MV-4-11 (cell line): ENCODE measurements around the gene MAMDC4.
"Not testable (repeated sequence)": the region's sequence is repeated elsewhere in the genome, so short reads cannot be mapped to it uniquely, and the experiment has no call there.

Source experiments
- DNase-seq: peaks from one replicate; lab custom pipeline; 2025; lab: John Stamatoyannopoulos, UW

The MAMDC4 gene

DNA sequence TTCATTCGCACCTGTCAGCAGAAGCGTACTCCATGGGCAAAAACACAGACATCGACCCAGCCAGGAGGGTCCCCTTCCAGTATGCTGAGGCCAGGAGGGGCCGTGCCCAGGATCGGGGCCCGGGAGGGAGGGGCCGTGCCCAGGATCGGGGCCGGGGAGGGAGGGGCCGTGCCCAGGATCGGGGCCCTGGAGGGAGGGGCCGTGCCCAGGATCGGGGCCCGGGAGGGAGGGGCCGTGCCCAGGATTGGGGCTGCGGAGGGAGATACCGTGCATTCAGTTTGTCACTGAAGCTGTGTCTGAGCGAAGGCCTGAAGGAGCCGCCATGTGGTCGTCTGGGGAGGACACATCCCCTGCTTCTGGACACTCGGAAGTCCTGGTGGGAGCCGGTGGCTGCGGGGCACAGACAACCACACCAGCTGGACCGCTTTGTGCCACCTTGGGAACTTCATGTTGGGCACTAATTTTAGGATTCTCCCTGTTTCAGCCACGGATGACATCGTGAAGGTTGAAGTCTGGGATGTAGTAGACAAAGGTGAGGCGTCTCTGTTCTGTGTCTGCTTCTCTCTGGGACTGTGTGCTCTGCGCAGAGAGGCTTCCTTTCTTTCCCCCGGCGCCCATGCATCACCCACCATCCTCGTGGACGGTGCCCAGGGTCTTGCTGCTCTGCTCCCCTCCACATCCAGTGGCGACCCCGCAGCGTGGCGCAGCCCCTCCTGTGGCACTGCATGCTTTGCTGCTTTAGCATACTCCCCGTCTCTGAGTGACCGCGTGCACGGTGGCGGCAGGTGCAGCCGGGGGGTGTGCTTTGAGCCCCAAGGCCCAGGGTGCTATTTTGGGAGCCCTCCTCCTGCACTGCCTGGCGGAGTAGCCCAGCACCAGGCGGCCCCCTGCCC lies 26.6 kb upstream of the MAMDC4 start:
- DNase-seq = no peak

DNA sequence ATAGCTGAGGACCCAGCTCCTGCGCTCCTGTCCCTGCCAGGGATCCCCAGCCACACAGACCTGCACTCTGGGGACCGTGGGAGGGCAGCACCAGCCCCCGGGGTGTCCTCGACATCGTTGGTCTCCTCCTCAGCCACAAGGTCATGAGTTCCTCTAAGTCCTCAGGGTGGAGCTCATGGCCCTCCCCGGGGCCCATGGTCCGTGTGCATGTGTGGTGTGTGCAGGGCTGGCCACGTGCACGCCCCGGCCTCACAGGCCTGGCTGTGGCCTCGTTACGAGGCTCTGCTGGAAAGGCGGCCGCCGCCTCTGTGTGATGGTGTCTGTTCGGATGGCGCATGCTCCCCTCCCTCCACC lies 26.0 kb upstream of the MAMDC4 start:
- DNase-seq = no peak

DNA sequence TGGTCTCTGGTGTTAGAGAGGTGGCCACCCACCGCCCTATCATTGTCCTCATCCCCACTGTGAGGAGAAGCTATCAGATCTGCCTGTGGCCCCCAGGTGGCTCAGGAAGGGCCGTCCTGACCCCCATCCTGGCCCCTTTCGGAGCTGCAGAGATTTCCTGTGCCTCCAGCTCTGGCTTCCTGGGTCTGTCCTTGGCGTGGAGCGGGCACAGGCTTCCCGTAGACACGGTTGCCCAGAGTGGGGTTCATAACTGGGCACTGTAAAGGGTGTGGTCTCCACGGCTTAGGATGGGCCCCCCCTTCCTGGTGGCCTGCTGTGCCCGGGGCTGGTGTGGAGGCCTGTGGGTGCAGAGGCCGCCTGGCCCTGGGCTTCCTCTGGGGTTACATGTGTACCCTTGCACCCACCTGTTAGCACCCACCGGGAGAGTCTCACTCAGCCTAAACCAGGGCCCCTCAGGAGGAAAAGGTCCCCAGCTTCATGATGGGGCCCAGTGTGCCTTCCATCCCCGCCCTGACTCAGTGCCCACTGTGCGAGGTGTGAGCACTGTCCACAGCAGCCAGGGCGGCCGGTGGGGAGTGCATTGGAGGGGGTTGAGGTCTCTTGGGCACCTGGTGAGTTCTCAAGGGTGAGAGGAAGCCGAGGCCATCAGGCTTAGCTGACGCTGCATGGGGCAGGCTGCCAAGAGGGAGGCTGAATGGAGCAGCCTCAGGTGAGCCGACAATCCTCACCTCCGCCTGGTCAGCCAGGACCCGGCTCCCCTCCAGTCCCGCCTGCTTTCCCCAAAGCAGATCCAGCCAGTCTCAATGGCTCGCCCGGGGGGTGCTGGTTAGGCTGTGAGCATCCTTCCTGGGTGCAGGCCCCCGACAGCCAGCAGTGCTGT lies 25.2 kb upstream of the MAMDC4 start:
- no peak for DNase-seq

GRCh38 chr9:136827794-136828473 lies 24.2 kb upstream of the MAMDC4 start:
- no peak for DNase-seq

DNA sequence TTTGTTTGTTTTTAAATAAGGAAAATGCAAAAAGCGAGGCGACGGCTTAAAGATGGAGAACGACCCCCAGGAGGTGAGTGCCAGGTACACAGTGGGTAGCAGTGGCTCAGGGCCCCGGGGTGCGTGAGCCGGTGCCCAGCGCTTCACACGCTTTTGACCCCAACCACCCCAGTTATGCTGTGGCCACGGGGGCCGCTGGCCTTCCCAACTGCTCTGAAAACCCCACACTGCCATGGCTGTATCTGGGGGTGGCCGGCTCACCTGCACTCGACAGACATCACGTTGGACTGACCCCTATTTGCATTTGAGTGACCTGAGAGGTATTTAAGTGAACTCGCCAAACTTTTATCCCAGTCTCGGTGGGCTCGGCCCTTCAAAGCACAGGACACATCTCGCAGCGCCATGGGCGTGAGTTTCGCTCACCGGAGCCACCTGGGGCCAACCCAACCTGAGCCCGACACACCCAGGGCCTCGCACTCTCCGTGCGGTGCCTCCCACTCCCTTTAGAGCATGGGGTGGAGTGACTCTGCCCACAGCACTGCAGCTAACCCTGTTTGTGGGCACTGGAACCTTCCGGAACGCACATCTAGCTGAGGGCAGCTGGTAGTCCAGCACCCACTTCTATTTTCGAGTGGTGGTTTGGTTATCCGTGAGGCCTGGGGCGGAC lies 23.5 kb upstream of the MAMDC4 start:
- DNase-seq = no peak

DNA sequence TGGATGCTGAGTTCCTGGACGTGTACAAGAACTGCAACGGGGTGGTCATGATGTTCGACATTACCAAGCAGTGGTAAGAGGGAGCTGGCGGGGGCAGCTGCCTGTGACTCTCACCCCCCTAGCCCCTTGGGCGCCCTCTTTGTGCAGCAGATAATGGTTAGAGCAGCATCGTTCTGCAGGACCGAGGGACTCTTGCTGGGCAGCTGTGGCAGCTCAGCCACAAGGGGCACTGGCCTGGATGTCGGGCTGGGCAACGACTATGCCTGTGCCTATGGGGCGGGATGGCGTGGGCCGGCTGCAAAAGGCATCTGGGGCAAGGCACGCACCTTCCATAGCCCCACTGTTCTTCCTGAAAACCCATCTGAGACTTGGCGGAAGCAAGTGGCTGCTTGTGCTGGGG lies 22.7 kb upstream of the MAMDC4 start:
- DNase-seq = no peak

GRCh38 chr9:136829981-136830885 lies 21.9 kb upstream of the MAMDC4 start:
- DNase-seq = no peak

DNA sequence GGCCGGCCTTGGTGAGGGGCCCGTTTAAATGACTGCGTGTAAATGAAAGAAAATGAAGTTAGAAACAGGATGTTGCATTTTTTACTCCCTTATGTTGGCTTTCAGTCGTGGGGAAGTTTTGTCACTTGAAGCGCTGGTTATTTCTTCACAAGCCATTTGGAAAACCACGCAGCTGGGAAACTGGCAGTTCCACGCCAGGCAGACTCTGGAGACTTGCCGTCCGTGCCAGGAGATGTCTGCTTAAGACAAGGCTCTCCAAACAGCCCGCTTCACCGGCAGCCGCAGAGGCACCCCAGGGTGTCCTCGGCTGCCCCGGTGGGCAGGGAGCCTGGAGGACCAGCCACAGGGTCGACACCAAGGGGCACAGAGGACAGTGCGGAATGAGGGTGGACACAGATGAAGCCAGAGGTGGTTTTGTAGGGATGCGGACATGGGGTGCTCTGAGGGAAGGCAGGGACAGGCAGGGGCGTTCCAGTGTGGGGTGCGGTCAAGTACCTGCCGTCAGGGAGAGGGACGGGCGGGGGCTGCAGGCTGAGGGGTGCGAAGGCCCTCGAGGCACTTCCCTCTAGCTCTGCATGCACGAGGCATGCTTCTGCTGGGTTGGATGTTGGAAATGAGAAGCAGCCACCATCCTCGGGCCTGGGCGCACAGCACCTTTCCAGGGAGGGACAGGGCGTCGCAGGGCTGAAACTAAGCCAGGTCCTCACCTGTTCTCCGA lies 21.0 kb upstream of the MAMDC4 start:
- peak; percentile 33 for DNase-seq

DNA sequence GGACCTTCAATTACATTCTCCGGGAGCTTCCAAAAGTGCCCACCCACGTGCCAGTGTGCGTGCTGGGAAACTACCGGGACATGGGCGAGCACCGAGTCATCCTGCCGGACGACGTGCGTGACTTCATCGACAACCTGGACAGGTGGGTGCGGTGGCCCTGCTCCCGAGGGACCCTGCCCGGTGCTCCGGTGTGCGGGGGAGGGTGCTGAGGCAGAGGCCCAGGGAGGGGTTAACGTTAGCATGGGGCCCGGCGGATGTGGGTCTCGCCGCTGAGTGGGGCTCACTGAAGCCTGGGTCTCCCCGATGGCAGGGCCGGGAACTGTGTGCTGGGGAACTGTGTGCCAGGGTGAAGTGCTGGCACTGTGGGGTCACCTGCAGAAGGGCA lies 20.4 kb upstream of the MAMDC4 start:
- DNase-seq = no peak

DNA sequence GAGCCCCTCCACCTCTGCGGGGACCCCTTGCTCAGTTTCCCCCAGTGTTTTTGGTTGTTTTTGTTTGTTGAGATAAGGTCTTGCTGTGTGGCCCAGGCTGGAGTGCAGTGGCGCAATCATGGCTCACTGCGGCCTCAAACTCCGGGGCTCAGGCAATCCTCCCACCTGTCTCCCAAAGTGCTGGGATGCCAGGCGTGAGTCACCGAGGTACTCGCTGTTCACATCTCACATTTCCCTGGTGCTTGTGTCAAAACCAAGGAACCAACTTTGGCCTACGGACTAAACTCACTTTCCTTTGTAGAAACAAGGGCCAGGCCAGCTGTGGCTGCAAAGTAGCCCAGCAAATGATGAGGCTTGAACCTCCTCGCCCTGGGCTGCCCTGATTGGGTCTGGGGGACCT lies 19.6 kb upstream of the MAMDC4 start:
- no peak for DNase-seq

DNA sequence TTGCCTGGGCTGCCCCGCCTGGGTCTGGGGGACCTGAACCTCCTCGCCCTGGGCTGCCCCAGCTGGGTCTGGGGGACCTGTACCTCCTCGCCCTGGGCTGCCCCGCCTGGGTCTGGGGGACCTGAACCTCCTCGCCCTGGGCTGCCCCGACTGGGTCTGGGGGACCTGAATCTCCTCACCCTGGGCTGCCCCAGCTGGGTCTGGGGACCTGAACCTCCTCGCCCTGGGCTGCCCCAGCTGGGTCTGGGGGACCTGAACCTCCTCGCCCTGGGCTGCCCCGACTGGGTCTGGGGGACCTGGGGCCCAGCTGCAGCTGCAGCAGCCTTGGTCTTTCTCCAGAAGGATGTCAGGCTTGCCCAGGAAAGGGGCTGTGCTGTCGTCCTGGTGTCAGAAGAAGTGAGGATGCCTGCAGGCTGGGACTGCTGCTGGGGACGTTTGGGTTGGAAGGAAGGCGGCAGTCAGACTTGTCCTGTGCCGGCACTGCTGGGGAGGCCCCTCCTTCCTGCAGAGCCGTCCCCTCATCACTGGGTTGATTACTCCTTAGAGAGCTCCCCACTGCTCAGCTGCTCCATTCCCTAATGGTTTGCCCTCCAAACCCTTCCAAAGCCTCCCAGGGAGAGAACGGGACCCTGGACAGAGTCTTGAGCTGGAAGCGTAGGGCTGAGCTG lies 18.6 kb upstream of the MAMDC4 start:
- not testable (repeated sequence) for DNase-seq

- no peak for DNase-seq
Observed at GRCh38 chr9:136835162-136835931, 16.8 kb upstream of the MAMDC4 start.

- no peak for DNase-seq
Observed at GRCh38 chr9:136835932-136836904, 15.9 kb upstream of the MAMDC4 start.

DNA sequence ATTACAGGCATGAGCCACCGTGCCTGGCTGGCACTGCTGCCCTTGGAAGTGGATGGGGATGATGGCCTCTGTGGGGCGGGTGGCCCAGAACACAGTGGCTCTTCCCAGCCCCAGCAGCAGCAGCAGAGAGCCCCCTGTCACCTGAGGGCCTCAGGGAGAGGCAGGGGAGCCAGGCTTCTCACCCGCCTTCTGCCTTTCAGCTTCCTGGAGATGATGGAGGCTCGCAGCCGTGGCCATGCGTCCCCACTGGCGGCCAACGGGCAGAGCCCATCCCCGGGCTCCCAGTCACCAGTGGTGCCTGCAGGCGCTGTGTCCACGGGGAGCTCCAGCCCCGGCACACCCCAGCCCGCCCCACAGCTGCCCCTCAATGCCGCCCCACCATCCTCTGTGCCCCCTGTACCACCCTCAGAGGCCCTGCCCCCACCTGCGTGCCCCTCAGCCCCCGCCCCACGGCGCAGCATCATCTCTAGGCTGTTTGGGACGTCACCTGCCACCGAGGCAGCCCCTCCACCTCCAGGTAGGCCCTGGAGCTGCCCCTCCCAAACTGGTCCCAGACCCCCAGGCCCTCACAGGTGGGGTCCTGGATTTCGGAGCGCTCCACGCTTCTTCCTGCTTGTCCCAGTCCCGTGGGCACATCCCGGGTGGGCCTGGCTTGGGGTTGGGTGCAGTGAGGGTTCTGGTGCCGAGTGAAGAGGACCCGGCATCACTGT lies 14.8 kb upstream of the MAMDC4 start:
- no peak for DNase-seq

DNA sequence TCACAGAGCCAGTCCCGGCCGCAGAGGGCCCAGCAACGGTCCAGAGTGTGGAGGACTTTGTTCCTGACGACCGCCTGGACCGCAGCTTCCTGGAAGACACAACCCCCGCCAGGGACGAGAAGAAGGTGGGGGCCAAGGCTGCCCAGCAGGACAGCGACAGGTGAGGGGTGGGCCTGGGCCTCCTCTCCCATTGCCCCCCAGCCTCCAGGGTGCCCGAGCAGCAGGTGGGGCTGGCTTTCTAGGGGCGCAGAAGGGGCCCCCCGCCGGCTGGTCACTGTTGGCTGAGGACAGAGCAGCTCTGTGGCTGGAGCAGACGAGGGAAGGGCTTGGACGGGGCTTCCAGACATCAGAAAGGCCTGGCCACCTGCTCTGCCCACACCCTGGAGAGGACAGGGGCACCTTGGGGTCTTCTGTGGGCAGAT lies 14.3 kb upstream of the MAMDC4 start:
- not testable (repeated sequence) for DNase-seq

DNA sequence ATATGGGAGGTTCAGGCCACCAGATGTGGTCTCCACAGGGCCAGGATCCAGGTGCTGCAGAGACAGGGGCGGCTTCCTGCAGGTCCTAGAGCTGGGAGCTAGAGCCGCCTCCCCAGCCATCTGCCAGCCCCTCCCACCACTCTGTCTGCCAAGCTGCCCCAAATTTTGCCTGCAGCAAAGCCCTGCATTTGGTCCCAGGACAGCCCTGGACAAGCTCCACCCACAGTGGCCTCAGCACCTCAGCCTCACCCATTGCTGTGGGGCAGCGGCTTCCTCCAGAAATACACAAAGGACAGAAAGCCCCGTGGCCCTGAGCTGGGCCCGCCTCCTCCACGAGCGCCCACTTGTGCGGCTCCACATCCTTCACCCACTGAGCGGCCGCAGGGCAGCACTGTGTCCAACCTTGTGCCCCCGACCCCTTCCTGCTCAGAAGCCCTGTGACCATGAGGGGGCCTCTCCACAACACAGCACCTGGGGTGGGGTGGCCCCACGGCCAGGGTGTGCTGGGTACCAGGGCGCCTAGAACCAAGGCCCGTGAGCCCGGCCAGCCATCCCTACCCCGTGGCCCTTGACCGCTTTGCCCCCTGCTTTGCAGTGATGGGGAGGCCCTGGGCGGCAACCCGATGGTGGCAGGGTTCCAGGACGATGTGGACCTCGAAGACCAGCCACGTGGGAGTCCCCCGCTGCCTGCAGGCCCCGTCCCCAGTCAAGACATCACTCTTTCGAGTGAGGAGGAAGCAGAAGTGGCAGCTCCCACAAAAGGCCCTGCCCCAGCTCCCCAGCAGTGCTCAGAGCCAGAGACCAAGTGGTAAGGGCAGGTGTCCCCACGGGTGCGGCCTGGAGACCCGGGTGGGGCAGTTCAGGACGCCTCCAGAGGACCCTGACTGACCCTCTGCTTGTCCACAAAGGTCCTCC lies 13.6 kb upstream of the MAMDC4 start:
- no peak for DNase-seq
